Body of pancreas (tissue), 4 donors: ENCODE results near the gene PCK1. TPM values are rescaled to one million over a fixed set of nuclear protein-coding genes. Genes with fewer than 3 reads are reported as not detected.

Experiments used
- ATAC-seq: fragments of 150-250 bp; one replicate; pipeline ENCODE4 v1.9.1; 2016
- DNase-seq, 4 donors: peaks; one replicate each; pipeline ENCODE4 v3.0.0-alpha.2; 2019
- H3K27ac ChIP-seq, 4 donors: fragments of 200-600 bp; sonication (generic); 1 replicate in 3 of 4; 2 replicates in 1 of 4; pipeline versions ENCODE4 v1.5.1 to v1.6.1; 2016 to 2019; ENCODE audit warnings: mild to moderate bottlenecking in 1 of 4, mixed read lengths in 1 of 4, moderate library complexity in 1 of 4
- H3K27me3 ChIP-seq, 2 donors: fragments of 200-600 bp; sonication (generic); one replicate each; pipeline ENCODE4 v1.6.0; 2016; ENCODE audit warnings: mild to moderate bottlenecking in 1 of 2
- H3K36me3 ChIP-seq, 2 donors: fragments of 200-600 bp; sonication (generic); replicated peaks in 1 of 2; 2 replicates each; pipeline ENCODE4 v1.5.1; 2016; ENCODE audit warnings: low read depth in 2 of 2; ENCODE audit not compliant: insufficient read depth in 1 of 2
- H3K4me1 ChIP-seq: fragments of 200-600 bp; sonication (generic); one replicate; pipeline ENCODE4 v1.6.0; 2016
- H3K4me3 ChIP-seq, 2 donors: fragments of 200-600 bp; sonication (generic); 1 replicate in 1 of 2; 2 replicates in 1 of 2; pipeline ENCODE4 v1.5.1; 2016 to 2019
- H3K9me3 ChIP-seq, 3 donors: fragments of 200-600 bp; sonication (generic); 1 replicate in 2 of 3; 2 replicates in 1 of 3; pipeline ENCODE4 v1.5.1; 2016
- CTCF ChIP-seq, 7 experiments: fragments of 450-650 bp in 4 of 7; fragments of 200-600 bp in 3 of 7; sonication (generic) in 3 of 7; IDR thresholded peaks; one replicate each; pipeline ENCODE4 v1.5.1; 2016 to 2019; ENCODE audit warnings: antibody characterized with exemption in 7 of 7
- POLR2A ChIP-seq, 3 donors: fragments of 450-650 bp; IDR thresholded peaks; one replicate each; pipeline ENCODE4 v1.6.1; 2016; ENCODE audit warnings: antibody characterized with exemption in 3 of 3, mild to moderate bottlenecking in 2 of 3
- WGBS, 2 donors: methylation state at CpG; one replicate each; pipeline ENCODE4 v1.1.5; 2017; 5-methylcytosine and 5-hydroxymethylcytosine counted together
- intact Hi-C: fragments of 100-400 bp; cut with DNase I; formaldehyde crosslinking; loops from one replicate; pipeline ENCODE4 v1.15.1; 2023
- total RNA-seq, 2 donors: library from RNA; depleted of rRNA; stranded (reverse); fragments of >200 nt; gene quantifications; one replicate each; pipeline ENCODE4 v1.1.0, GENCODE V29; 2016

The PCK1 gene
- total RNA-seq, 2 donors from 2014 or later = 14.3 to 33.3 TPM

DNA sequence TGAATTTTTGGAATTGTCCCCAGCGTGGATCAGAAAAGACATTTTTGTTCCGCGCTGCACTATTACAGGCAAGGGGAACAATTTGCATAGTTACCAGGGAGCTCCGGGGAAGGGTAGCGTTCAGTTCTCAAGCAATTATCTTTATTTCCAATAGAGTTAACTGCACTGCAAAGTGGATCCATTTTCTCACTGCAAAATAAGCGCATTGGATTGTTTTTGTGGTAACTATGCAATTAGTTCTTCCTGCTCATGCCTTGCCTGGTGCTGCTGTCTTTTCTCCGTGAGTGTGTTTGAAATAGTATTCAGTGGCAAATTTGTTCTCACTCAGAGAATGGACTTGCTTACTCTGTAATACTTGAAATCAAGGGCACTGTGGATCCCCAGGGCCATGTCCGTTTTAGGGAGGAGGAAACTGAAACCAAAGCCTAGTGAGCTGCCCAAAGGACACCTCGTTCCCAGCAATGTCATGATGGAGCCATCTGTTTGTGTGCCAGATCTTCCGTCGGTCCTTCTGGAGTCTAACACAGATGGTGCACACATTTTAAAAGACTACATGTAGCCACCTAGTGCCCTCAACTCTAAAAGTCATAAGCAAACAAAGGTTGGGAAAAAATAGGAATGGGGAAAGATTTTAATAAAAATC is 7.4 kb upstream of the PCK1 start:
- no peaks in the 10 kb centered on the region for H3K9me3 ChIP-seq
- ATAC-seq (no peak), DNase-seq (no peak)
- H3K27ac ChIP-seq = no peak overlapping the region
- H3K36me3 ChIP-seq = no peaks in the 10 kb centered on the region
- 73 to 75% methylated on average over 11 of the region's 11 CpGs for WGBS, 2 donors
- TF ChIP-seq CTCF (IDR thresholded peaks at IDR 0.05) = no peak
- TF ChIP-seq POLR2A (IDR thresholded peaks at IDR 0.05) = no peak
- H3K4me3 ChIP-seq = no peak overlapping the region
- H3K27me3 ChIP-seq = no peaks in the 10 kb centered on the region
- no peaks in the 10 kb centered on the region for H3K4me1 ChIP-seq
- intact Hi-C loops = no loop called here

GRCh38 chr20:57555457-57556184 is 5.3 kb upstream of the PCK1 start:
- no peak for DNase-seq

GRCh38 chr20:57556980-57557274 is 4.0 kb upstream of the PCK1 start:
- intact Hi-C loops = no loop called here
- Histone ChIP-seq H3K36me3 (no peaks in the 10 kb centered on the region), H3K4me1 (peaks cover 15% of the 10 kb centered on the region), H3K9me3 (no peaks in the 10 kb centered on the region), H3K27ac (no peak overlapping the region), H3K4me3 (no peak overlapping the region), H3K27me3 (no peaks in the 10 kb centered on the region)
- DNase-seq (no peak), ATAC-seq (no peak)
- WGBS, 2 donors = 55 to 100% methylated on average over 1 to 2 of the region's 3 CpGs
- TF ChIP-seq CTCF (IDR thresholded peaks at IDR 0.05) = no peak
- no peak for TF ChIP-seq POLR2A (IDR thresholded peaks at IDR 0.05)

More at GRCh38 chr20:57555457-57556184, 5.3 kb upstream of the PCK1 start:
- intact Hi-C loops = no loop called here
- no peak for ATAC-seq
- Histone ChIP-seq H3K9me3 (no peaks in the 10 kb centered on the region), H3K27me3 (no peaks in the 10 kb centered on the region), H3K4me1 (peaks cover 4% of the 10 kb centered on the region), H3K4me3 (no peak overlapping the region), H3K27ac (no peak overlapping the region), H3K36me3 (no peaks in the 10 kb centered on the region)
- WGBS, 2 donors = 47 to 61% methylated on average over 11 of the region's 11 CpGs
- TF ChIP-seq CTCF (IDR thresholded peaks at IDR 0.05) (no peak), POLR2A (IDR thresholded peaks at IDR 0.05) (no peak)

DNA sequence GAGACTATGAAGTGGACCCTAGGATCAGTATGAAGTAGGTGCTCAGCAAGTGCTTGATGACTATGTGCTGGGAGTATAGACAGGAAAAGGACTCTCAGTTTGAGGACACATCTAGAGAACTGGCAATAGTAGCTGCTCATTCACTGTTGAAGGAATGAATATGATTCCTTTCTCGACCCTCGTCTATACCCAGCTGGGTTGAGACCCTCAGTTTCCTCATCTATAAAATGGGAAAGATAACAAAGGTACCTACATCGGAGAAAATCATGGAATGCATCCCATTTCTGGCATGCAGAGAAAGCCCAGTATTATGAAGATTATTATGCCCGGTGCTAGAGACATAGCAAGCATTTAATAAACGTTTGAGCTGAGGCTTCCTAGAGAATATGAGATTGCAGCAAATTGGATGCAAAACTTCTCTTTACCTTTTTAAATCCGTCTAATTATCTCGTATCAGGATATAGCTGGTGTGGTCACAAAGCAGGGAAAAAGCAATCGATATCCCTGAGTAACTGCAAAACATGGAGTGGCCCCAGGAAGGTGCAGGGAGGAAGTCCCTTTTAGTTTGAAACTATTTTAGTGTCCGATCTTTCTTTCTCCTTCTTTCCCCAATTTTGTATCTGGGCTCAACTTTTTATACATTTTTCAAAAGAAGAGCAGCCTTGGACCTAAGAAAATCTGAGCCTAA is 2.8 kb upstream of the PCK1 start:
- ATAC-seq (no peak), DNase-seq (no peak)
- Histone ChIP-seq H3K4me3 (no peak overlapping the region), H3K27me3 (no peaks in the 10 kb centered on the region), H3K4me1 (peaks cover 15% of the 10 kb centered on the region), H3K9me3 (no peaks in the 10 kb centered on the region), H3K36me3 (no peaks in the 10 kb centered on the region), H3K27ac (no peak overlapping the region)
- intact Hi-C loops = no loop called here
- TF ChIP-seq CTCF (IDR thresholded peaks at IDR 0.05) = no peak
- no peak for TF ChIP-seq POLR2A (IDR thresholded peaks at IDR 0.05)
- WGBS, 2 donors = 45 to 50% methylated on average over 9 of the region's 9 CpGs
